Measurements from ENCODE around the gene SLC35B3.
"Not testable (repeated sequence)": the region's sequence is repeated elsewhere in the genome, so short reads cannot be mapped to it uniquely, and the experiment has no call there.

Gene SLC35B3

GRCh38 chr6:8435093-8435844 lies at the start of gene SLC35B3:
SLC35B3 (minus strand) TSS chr6:8435545.
- peak; percentile 97 for DNase-seq

GRCh38 chr6:8483650-8484049 lies 48.3 kb upstream of the SLC35B3 start:
- DNase-seq = no peak

- no peak for DNase-seq
These were observed 46.4 kb upstream of the SLC35B3 start for GRCh38 chr6:8481727-8482126.

GRCh38 chr6:8478418-8478817 lies 43.1 kb upstream of the SLC35B3 start:
- no peak for DNase-seq

GRCh38 chr6:8476656-8477055 lies 41.3 kb upstream of the SLC35B3 start:
- DNase-seq = no peak

- no peak for DNase-seq
These were observed 33.4 kb upstream of the SLC35B3 start for GRCh38 chr6:8468552-8469356.

- no peak for DNase-seq
These were observed 27.3 kb upstream of the SLC35B3 start for GRCh38 chr6:8462694-8463093.

GRCh38 chr6:8462169-8462568 lies 26.8 kb upstream of the SLC35B3 start:
- DNase-seq = no peak

GRCh38 chr6:8446391-8446790 lies 11.0 kb upstream of the SLC35B3 start:
- no peak for DNase-seq

GRCh38 chr6:8445930-8446329 lies 10.6 kb upstream of the SLC35B3 start:
- not testable (repeated sequence) for DNase-seq

- no peak for DNase-seq
These were observed 6.8 kb upstream of the SLC35B3 start for GRCh38 chr6:8442150-8442549.

GRCh38 chr6:8441452-8441851 lies 6.1 kb upstream of the SLC35B3 start:
- DNase-seq = no peak

- no peak for DNase-seq
These were observed 4.4 kb upstream of the SLC35B3 start for GRCh38 chr6:8439601-8440268.

- DNase-seq = no peak
These were observed 2.5 kb upstream of the SLC35B3 start for GRCh38 chr6:8437813-8438212.

GRCh38 chr6:8436966-8437365 lies 1.6 kb upstream of the SLC35B3 start:
- DNase-seq = no peak

GRCh38 chr6:8435845-8436168 lies 462 bp upstream of the SLC35B3 start:
- no peak for DNase-seq

- DNase-seq = no peak
These were observed 635 bp downstream of the SLC35B3 start for GRCh38 chr6:8434727-8435092.

GRCh38 chr6:8432614-8433013 lies 2.7 kb downstream of the SLC35B3 start:
- DNase-seq = no peak

- no peak for DNase-seq
These were observed 5.5 kb downstream of the SLC35B3 start for GRCh38 chr6:8429821-8430220.

- DNase-seq = not testable (repeated sequence)
These were observed 8.8 kb downstream of the SLC35B3 start for GRCh38 chr6:8426544-8426943.

GRCh38 chr6:8420031-8420588 lies 15.2 kb downstream of the SLC35B3 start:
- DNase-seq = no peak

- DNase-seq = no peak
These were observed 19.4 kb downstream of the SLC35B3 start for GRCh38 chr6:8415913-8416312.

GRCh38 chr6:8415280-8415679 lies 20.1 kb downstream of the SLC35B3 start:
- no peak for DNase-seq

- no peak for DNase-seq
These were observed 20.5 kb downstream of the SLC35B3 start for GRCh38 chr6:8414844-8415243.

Data from retina (tissue), 1 donor.